CD4-positive, alpha-beta T cell treated with Interleukin-17A for 1 hour (primary cell): ENCODE measurements around the gene TXNL1.

ENCODE experiments used
- DNase-seq: peaks from one replicate; pipeline ENCODE4 v3.0.0-alpha.2; 2020

The TXNL1 gene

DNA sequence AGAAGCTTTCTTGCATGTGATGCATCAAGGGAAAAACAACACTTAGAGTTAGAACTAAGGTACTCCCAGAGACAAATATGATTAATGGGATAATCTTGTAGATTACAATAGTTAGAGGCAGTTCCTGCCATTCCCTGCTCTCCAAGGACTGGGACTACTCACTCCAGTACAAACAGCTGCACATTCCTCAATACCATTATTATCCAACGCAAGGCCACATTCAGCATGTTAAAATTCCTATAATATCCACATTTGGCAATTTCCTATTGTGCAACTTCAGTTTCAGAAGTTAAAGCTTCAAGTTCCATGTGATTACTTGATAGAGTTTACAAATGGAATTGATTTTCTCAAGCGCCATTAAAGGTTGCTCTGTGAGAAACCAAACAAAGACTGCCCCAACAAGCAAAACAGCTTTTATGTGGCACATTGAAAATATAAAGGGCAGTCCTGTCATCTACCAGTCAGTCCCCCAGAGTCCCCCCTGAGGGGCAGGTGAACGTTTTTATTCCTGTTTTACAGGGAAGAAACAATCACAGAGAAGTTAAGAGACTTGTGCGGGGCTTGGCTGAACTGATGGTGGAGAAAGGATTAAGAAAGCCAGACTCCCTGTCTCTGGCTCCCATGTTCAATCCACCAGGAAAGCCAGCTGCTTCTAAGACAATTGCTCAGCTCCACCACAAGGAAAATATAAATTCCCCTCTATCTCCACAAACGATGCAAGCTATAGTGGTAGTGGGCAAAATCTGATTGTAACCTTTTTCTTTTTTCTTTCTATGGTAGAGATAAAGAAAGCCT, 72.6 kb downstream of the TXNL1 start:
- DNase-seq: no peak

DNA sequence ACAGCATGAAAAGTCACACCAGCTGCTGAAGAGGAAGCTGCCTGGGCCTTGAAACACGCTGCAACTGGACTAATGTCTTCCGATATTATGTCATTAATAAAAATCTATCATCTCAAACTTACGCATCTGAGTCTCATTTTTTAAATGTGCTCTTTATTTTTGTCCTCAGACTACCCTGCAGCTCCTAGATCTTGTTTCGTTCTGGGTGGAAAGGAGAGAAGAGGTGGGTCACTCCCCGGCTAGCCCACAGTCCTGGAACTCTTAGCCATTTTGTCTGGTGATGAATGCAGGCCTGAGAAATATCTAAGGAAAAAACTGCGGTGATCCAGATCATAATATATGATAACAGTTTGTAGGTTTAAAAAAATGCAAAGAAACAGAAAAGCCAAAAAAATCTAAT, 73.3 kb downstream of the TXNL1 start:
- no peak for DNase-seq

DNA sequence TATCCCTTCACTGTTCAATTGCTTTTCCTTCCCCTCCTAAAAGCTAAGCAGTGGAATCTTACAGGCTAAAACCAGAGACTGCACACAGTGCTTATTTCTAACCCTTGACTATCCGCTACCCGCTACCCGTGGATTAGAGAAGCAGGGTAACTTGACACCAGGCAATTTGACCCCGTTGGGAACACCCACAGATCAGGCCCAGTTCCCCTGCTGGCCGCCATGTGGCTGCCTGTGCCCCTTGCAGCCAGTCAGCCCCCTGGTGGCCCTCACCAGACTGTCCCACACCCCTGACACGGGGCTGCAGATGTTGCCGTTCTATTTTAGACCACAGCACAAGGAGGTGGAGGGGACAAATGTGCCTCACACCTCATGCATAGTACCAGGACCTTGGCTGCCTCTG, 74.8 kb downstream of the TXNL1 start:
- no peak for DNase-seq

DNA sequence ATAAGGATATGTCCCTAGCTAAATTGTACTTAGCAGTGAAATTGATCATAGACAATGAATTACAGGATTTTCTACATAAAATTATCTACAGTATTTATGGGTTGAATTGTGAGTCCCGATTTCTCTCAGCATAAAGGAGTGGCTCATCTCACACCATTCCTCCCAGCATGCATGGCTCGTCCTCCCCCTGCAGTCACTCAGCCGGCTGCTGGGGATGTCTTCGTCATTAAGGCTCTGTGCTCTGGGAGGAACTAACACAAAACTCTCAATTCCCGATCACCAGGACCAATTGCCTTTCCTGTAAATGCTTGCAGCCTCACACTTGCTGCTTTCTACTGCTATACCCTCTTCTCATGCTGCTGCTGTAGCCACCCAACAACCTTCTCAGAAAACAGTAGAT, 75.9 kb downstream of the TXNL1 start:
- no peak for DNase-seq

DNA sequence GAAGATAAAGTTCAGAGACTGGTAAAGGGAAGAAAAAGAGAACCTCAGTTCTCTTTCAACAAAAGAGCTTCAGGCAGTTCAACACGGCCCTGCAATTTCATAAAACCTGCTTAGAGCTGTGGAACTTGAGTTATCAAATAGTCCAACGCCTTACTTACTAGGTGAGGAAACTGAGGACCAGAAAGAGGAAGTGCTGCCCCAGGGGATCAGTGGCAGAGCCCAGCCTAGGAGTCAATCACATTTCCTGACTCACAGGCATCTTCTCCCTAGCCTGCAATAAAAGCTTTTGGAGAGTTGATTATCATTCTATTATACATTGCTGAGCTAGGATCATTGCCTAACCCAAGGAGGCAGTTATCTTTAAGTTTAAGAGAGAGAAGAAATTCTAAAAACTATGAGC, 77.4 kb downstream of the TXNL1 start:
- DNase-seq: no peak

DNA sequence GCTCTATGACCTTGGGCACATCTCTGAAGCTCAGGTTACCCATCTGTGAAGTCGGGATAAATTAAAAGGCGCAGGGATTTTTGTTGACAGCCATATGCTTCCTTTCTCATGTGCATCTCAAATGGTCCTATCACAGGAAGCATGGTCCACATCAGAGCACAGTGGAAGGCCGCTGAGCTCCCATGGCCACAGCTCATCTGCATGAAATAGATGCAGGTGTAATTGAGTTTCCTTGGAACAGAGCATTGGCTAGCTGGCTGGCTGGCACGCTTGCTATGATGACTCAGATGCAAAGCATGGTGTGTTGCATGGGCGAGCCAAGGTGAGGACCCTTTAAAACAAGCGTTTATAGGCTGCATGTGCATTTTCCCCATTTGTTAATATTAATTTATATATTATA, 79.3 kb downstream of the TXNL1 start:
- no peak for DNase-seq

DNA sequence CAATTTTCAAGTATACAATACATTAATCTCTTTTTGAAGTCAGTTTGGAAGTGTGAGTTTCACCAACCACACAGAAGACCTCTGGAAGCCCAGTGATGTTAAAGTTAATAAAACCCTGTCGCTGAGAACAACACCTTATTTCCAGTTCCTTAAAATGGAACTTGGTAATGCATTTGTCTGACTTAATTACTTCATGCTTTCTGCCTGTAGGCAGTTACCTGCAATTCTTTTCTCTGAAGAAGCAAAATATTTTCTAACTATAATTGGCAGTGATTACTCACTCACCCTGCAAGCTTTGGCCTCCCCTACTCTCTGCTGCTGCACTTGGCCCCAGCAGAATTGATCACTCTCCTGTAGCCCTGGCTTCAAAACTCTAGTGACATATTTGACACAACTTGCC, 81.5 kb downstream of the TXNL1 start:
- no peak for DNase-seq

DNA sequence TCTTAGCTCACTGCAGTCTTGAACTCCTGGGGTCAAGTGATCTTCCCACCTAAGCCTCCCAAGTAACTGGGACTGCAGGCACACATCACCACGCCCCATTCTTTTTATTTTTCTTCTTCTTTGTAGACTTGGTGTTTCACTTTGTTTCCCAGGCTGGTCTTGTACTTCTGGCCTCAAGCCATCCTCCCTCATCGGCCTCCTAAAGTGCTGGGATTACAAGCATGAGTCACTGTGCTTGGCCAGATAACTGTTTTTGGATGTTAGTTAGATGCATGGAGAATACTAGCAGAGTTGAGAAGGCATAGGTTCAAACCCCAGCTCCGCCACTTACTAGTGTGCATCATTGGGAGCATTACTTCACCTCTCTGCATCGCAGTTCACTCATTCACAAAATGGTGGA, 88.3 kb downstream of the TXNL1 start:
- DNase-seq: no peak
